GM21381 (cell line): ENCODE measurements around the gene RALGPS1.

Experiments
- ATAC-seq: cut with Tn5 transposase; IDR thresholded peaks from one replicate; pipeline ENCODE4 v1.9.1; 2021; ENCODE audit warnings: mild to moderate bottlenecking, moderate library complexity; ENCODE audit not compliant: unreplicated experiment

The RALGPS1 gene

DNA sequence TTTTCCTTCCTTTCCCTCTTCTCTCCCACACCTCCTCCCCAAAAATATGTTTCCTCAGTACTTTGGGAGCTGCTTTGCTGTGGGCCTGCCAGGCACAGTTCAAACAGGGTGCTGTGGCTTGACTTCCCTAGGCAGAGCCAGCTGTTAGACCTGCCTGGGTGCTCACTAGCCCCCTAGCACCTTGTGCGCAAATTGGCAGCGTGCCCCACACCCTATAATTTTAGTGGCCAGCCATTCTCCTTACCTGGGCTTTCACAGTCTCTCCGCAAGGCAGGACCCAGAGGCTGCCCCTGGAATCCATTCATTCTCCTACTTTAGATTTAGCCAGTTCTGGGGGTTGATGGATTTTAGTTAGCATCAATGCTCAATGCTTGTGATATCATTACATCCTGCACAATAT lies 135.6 kb downstream of the RALGPS1 start:
- ATAC-seq: no peak

DNA sequence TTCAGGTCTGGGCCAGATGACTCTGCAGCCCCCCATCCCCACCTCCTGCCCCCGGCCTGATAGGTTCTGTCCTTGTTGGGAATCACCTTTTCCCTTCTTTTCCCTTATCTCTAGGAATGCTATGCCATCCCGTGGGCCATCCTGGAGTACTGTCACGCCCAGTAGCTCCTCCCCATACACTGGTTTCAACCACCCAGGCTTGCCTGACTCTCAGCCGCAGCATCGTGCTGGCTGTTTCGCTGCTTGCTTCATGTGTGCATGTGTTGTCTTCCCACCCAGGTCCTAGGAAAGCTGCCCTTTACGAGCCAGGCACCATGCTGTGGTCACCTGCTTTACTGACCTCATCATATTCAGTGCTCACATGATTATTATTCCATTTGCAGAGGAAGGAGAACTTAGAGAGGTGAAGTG lies 136.0 kb downstream of the RALGPS1 start:
- ATAC-seq: no peak

DNA sequence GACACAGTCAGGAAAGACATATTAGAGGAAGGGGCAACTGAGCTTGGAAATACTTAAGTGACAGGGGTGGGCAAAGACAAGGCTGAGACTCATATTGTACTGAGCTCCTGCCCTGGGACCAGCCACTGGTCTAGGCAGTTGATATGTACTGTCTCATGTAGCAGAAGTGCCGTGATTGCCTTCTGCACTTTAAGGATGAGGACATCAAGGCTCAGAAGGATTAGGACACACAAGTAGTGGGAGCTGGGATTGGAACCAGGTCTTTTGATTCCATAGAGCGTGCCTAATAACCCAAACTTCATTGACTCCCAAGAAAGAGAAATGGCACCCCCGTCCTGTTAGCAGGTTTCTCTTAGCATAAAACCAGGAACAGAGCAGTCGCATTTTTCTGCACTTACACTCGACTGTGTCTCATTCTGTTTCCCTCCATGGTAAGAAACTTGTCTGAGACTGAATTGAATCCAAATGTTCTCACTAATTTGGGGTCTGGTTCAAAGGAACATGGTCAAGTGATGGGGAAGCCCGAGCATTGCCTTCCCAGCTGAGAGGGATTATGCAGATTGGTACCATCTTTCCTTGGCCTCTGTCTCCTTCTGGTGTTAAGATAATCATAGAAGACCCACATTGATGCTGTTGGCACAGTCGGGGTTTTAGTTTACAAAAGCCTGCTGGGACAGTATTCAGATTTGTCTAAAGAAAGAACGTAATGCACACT lies 137.5 kb downstream of the RALGPS1 start:
- no peak for ATAC-seq

DNA sequence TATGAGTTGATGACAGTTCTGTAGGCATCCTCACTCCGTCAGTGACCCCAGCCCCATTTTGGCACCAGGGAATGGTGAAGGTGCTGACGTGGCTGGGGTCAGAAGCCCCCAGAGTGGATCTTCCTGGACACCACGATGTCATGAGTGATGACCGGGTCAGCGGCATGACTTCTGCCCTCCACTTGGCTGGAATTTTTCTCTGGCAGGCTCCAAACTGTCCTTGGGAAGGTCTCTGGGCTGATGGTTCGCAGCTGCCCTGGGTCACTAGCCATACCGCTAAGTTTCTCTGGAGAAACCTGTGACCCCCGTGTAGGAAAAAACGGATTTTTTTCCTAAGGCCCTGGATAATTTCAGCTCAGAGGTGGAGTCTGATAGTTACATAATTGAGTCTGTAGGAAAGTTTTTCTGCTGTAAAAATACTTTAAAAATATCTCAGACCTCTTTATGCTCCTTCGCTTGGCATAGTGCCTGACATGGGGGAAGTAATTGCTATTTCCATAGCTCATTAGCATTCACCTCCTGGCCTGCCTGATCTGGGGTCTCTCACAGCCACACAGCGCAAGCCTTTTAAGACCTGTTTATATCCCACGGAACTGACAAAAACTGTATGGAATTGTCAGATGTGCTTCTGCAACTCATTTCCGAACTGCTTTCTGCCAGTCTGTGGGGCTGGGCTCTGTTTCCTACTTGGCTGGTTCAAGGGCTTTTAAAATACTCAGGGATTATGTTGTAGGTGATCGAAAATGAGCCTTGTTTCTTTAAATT lies 138.7 kb downstream of the RALGPS1 start:
- no peak for ATAC-seq

DNA sequence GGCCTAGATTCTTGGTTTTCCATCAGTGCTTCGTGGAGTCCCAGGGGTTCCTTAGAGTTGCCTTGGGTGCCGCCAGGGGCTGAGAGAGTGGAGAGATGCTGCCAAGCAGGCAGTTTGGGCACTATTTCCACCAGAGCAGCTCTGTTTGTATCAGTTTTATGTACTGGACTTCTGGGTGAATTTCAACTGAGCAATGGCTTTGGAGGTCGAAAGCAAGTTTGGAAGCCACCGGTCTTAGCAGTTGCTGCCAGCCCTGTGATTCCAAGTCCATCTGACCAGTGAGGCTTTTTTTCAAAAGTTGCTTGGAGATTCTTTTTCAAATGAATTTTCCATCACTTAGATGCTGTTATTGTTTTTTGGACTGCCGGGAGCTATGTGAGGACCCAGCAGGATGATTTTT lies 139.4 kb downstream of the RALGPS1 start:
- no peak for ATAC-seq

DNA sequence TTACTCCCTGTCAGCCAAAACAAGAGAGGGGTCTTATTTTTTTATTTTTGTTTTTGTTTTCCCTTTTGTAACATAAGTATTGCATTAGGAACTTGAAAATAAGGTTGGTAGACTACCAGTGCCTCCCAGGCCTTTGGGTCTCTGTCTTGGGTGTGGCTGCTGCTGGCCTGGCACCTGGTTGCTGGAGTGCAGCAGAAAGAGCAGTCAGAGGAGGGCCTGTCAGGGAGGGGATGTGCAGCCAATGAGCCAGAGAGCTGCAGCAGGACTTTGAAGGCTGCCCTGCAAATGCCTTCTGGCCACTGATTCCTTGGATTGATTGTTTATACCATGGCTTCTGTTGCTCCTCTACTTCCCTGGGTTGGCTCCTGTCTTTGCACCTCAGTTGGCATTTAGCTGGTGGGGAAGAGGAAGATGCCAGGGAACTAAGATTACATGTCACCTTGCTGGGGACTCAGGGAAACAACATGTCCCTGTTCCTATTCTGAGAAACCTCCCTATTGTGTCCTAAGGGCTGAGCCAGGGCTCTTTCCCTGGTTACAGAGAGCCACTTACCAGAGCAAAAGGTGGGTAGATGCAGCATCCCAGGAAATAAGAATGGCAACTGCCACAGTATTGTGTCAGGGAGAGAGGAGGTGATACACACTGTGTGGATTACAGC lies 141.3 kb downstream of the RALGPS1 start:
- ATAC-seq: no peak

DNA sequence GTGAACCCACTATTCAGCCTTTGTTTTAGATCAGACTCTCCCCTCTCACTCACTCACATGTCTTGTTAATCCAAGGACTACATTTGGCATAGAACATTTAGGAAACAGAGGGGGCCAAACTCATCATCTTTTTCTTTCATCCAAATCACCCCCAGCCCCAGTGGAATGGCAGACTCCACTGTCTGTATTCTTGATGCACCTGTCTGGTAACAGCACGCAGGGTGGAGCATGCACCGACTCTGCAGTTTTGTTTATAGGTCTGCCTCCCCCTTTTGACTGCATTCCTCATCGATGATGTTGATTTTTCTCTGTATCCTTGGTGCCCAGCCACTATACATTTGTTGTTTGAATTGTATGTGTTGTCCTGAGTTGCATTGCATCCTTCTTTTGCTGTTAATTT lies 141.9 kb downstream of the RALGPS1 start:
- no peak for ATAC-seq

DNA sequence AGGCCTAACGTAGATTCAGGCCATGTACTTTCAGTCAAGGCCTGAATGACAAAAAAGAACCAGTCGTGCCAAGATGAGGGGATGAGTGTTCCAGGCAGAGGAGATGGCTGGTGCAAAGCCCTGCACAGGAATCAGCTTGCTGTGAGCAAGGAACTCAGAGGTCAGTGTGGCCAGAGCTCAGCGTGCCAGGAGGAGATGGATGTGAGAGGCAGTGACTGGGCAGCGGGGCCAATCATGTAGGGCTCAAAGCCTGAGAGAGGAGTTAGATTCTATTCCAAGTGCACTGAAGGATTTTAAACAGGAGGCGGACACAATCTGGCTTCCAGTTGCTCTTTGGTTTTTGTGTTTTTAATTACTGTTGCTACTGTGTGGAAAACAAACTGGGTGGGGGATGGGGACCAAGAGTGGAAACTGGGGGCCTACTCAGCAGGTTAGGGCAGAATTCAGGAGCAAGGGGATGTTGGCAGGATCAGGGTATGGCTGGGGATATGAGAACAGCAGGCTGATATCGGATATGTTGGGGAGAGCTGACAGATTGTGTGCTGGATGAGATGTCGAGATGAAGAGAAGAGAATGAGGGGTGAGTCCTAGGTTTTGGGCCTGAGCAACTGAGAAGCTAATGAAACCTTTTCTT lies 143.5 kb downstream of the RALGPS1 start:
- ATAC-seq: no peak

DNA sequence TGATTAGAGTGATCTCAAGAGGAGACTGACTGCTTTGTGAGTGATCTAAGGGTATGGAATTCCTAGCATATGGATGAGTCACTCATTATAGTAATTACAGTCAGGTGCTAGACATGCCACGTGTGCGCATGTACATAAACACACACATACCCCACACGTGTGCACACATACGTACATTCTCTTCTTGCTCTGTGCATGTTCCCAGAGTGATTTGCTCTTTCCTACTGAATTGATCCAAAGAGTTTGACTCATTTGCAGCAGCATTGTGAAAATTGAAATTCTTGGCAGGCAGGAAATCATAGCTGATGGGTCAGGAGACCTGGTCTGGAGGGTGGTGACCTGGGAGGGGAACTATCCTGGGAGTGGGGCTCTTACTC lies 144.1 kb downstream of the RALGPS1 start:
- ATAC-seq: no peak

DNA sequence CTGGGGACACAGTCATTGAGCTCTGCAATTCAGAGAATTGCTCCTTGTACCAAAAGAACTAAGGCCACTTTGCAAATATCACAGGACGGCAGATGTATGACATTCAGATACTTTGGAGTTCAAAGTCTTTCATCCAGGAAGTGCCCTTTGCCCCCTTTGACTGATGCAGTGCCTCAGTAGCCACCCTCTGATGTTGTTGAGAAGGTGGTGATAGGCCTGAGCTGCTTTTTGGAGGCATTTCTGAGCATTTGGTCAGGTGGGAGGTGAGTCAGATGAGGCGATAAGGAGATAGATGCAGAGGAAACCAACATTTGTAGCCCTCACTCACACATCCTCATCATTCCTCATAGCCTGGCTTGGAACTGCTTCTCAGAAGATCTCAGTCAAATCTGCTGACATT lies 144.4 kb downstream of the RALGPS1 start:
- ATAC-seq: no peak

DNA sequence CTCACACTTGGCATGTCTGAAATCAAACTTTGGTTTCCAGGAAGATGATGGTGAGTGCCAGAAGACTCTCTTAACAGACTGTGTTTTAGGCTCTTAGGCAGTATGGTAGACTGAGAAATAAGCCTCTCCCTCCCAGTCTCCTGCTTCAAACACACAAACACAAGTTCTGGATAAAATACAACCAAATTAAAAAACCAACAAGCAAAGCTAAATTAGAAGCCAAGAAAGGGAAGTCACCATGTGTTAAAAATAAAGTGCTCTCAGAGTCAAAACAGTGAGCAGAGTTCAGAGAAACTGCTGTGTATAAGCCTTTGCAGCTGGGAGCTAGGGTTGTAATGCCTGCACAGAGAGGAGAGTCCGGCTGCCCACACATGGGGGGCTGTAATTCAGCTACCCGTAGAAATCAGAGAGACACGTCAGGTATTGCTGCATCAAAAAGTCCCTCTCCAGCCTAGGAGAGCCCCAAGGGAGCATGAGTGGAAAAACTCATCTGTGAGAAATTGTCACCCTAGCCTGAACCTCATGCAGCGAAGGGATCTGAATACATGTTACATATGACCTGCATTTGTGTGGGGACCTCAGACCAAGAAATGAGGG lies 145.3 kb downstream of the RALGPS1 start:
- no peak for ATAC-seq

DNA sequence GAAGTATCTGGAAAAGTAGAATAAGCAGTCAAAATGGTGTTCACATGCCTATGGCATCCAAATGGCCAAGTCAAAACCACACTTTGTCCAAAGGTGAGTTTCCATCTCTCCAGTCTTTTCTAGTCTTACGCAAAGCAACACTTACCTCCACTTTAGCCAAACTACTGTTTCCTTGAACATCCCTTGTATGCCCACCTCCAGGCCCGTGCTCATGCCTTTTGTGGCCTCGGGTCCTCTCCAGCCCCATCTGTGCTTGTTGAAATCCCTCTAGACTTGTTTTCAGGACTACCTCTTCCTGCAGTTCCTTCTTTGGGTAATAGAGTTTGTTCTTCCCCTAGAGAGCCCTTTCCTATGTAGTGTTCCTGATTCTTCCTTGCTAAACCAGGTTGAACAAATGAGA lies 146.8 kb downstream of the RALGPS1 start:
- no peak for ATAC-seq

DNA sequence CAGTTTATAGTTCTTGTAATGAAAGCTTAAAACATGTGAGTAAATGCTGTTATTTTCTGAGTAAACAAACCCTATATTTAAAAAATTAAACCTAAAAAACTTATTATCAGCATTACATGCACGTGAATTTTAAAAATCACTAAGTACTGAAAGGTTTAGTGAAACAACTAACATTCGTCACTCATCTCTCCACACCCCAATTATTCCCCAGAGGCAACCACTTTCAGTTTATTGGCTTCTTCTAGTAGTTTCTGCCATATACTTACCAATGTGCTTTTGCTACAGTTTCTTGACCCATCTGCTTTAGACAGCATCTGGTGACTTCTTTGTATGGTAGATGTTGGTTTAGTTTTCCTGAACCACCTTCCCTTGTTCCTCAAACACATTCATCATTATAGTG lies 149.8 kb downstream of the RALGPS1 start:
- ATAC-seq: no peak

DNA sequence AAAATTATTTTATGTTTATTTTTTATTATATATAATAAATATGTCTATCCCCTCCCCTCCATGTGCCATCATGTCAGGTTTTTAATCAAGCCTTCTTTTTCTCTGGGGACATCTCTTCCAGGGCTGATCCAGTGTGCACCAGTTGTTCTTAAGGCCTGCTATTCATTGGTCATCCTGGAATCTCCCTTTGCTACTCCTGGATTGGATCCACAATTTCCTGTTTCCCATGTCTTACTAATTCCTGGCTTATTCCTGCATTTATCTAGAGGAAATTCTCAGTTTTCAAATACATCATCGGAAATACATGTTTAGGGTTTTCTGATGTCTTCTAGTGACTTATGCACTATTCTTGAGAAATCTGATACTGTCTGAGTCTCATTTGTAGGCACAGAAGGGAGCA lies 151.0 kb downstream of the RALGPS1 start:
- ATAC-seq: no peak

DNA sequence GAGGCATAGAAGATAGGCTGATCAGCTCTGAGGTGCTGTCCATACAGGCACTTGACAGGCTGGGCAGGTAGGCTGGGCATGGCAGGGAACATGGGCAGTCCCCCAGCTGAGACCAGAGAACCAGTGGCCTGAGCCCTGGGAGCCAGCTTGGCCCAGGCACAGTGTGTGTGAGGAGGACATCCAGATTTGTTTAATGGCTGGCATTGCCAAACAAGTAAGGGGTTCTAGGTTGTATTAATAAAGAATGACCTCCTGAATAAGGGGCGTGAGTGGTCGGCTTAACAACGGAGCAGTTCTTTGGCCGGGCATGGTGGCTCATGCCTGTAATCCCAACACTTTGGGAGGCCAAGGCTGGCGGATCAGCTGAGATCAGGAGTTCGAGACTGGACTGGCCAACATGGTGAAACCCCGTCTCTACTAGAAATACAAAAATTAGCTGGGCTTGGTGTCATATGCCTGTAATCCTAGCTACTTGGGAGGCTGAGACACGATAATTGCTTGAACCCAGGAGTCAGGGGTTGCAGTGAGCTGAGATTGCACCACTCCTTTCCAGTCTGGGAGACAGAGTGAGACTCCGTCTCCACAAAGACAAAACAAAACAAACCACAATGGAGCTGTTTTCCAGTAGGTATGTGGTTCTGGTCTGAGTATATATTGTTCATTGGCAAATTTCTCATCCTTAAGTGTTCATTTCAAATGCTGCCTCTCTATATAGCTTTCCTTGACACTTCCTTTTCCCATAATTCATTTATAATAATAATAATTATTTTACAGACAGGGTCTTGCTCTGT lies 151.7 kb downstream of the RALGPS1 start:
- no peak for ATAC-seq

DNA sequence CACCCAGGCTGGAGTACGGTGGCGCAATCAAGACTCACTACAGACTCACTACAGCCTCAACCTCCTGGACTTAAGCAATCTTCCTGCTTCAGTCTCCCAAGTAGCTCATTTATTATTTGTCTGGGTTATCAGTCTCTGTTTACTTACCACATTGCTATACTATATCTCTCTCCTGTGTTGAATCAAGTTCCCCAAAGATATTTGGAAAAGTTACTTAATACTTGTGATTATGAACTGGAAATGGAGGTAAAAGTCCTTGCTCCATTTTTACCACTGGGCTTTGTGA lies 152.2 kb downstream of the RALGPS1 start:
- ATAC-seq: no peak

DNA sequence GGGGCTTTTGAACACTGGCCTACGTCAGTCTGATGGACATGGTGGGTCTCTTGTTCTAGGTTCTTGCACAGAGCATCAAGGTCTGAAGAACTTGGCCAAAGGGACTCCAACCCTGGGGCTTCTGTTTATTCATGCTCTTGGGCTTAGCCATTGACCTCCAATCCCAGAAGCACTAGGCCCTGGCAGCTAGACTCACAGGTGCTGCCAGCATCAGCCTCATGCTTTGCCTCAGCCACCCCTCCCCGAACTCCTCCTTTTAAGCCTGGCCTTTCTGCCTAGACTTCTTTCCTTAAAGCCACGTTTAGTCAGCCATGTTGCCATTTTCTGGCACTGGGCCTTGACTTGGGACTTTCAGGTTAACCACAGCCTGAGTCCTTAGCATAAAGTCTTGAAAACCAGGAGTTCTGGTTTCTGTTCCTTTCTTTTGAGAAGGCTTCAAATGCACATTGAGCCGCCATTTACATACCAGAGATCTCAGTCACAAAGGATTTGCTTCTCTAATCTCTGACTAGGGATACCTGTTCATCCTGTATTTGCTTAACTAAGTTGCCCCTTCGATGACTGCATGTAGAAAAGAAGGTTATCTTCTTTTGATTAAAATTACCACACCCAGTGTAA lies 153.1 kb downstream of the RALGPS1 start:
- no peak for ATAC-seq

DNA sequence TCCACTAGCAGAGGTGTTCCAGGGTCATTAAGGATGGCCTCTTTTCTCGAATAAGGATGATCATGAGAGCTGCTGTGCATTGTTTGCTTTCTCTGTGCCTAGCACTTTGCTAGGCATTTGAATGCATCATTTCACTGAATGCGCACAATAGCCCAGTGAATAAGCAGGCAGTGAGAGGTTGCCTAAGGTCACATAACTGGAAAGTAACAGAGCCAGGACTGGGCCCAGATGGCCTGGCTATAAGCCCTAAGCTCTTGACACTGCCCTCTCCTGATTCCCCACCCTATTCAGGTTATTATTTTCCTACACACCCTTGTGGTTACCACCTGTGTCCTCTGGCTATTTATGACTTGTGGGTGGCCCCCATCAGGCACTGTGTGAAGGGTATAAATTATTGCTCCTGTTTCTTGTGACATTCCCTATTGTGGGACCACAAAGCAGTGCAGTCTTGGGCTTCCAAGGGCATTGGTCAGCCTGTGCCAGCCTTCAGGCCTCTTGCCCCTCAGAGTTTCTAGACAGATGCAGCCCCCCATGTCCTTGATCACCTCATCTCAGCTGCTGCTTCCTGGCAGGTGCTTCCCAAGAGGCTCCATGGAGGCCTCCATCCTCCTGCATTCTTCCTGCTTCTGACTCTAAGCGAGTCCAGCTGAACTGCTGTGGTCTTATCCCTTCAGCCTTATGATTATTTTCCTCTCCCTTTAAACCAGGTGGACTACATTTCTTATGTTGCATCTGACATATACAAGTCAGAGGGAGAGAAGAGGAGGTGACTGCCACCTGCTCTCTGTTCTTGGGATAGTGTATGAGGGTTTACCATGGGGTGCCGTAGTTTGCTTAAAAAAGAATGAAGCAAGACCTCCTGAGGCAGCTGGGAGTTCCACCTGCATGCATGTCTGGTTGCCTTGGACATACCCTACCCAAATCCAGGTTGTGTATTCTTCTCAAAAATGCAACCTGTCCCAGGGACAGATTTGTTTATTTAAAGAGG lies 160.3 kb downstream of the RALGPS1 start:
- ATAC-seq: no peak
